ENCODE data around the gene CACNG4. TPM values are rescaled to one million over a fixed set of nuclear protein-coding genes. Genes with fewer than 3 reads are reported as not detected.

CACNG4 gene
- total RNA-seq, 1 donor from 2014 or later, result not detected

GRCh38 chr17:67055041-67055443, 90.5 kb downstream of the CACNG4 start:
- H3K4me3 ChIP-seq (ENCODE audit: low read depth, low read length), result no peak overlapping the region

DNA sequence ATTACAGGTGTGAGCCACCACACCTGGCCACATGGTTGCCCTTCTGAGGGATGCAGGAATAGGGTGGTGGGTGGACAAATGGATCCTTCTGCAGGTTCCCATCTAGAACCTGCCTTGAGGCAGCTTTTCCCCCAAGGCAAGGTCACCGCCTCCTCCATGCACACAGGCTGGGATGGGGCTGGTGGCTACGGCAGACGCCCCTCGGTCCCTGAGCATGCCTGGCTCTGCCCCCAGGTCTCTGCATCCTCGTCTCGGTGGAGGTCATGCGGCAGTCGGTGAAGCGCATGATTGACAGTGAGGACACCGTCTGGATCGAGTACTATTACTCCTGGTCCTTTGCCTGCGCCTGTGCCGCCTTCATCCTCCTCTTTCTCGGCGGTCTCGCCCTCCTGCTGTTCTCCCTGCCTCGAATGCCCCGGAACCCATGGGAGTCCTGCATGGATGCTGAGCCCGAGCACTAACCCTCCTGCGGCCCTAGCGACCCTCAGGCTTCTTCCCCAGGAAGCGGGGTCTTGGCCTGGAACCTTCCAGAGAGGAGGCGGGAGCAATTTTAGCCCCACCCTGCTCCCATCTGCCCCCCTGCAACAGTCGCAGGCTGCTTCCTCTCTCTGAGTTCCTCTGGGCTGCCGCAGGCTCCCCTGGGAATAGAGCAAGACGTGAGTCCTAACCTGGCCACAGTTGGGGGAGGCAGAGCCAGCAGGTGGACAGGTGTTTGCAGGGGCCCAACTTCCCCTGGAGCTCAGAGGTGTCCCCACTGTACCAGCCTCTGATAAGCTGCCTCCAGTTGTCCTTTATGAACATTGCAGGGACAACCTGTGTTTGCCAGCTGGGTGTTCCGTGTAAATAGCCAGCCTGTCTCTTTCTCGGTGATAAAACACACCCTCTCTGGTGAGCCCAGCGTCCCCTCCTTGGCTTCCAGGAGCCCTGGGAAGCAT, 91.6 kb downstream of the CACNG4 start:
- Histone ChIP-seq H3K4me3 (ENCODE audit: low read depth, low read length) (no peak overlapping the region), H3K36me3 (ENCODE audit: control insufficient read depth, insufficient read depth, low read length) (no peaks in the 10 kb centered on the region), H3K27me3 (ENCODE audit: control insufficient read depth, insufficient read depth, low read length) (no peaks in the 10 kb centered on the region)
- no peak for TF ChIP-seq CTCF (IDR thresholded peaks at IDR 0.05; ENCODE audit: insufficient read depth, low read length, severe bottlenecking)
- DNase-seq (ENCODE audit: low read depth), result no peak
- FAIRE-seq, result no peak

More at GRCh38 chr17:67055041-67055443, 90.5 kb downstream of the CACNG4 start:
- TF ChIP-seq CTCF (IDR thresholded peaks at IDR 0.05; ENCODE audit: insufficient read depth, low read length, severe bottlenecking), result no peak
- no peak for DNase-seq (ENCODE audit: low read depth)
- no peaks in the 10 kb centered on the region for H3K27me3 ChIP-seq (ENCODE audit: control insufficient read depth, insufficient read depth, low read length)
- no peaks in the 10 kb centered on the region for H3K36me3 ChIP-seq (ENCODE audit: control insufficient read depth, insufficient read depth, low read length)
- no peak for FAIRE-seq

DNA sequence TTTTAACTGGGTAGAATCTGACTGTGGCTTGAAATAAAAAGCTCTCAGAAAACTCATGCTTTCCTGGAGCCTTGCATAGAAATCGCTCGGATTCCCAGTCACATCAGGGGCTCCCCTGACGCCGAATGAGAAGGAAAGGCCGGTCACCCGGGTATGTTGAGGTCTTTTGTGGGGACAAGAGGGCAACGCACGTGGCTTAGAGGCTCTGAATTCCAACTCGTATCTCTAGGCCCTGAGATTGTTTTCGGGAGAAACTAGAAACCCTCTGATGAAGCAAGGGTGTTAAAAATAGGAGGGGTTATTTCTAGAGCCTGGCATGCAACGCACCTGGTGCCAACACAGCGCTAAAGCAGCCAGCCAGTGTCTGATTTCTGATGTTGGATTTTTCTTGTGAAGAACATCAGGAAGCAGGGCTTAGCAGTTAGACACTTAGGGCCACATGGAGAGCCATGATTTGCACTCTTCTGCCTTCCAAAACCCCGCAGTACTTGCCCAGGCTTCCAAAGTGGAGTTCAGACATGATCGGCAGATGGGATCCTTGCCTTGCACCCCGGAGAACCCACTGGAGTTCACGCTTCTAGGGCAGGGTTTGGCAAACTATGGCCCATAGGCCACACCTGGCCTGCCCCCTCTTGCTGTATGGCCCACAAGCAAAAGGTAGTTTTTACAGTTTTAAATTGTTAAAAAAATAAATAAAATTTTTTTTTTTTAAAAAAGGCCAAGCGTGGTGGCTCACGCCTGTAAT, 92.4 kb downstream of the CACNG4 start:
- TF ChIP-seq CTCF (IDR thresholded peaks at IDR 0.05; ENCODE audit: insufficient read depth, low read length, severe bottlenecking), result no peak
- no peak for FAIRE-seq
- Histone ChIP-seq H3K4me3 (ENCODE audit: low read depth, low read length) (no peak overlapping the region), H3K36me3 (ENCODE audit: control insufficient read depth, insufficient read depth, low read length) (no peaks in the 10 kb centered on the region), H3K27me3 (ENCODE audit: control insufficient read depth, insufficient read depth, low read length) (no peaks in the 10 kb centered on the region)
- DNase-seq (ENCODE audit: low read depth), result no peak

DNA sequence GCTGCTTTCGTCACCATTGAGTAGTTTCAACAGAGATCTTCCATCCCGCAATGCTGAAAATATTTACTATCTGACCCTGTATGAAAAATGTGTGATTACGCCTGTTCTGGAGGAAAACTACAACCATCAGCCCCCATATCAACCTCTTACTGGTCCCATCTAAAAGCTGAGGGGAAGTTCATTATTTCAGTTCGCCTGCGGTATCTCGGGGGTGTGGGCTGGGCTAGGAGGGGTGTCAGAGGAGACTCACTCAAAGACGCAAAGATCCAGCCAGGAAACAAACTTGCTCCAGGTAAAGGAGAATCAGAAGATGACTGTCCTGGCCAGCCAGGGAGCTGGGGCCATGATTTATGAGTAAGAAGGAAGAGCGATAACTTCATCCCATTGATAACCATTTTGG, 93.5 kb downstream of the CACNG4 start:
- Histone ChIP-seq H3K4me3 (ENCODE audit: low read depth, low read length) (no peak overlapping the region), H3K36me3 (ENCODE audit: control insufficient read depth, insufficient read depth, low read length) (no peaks in the 10 kb centered on the region), H3K27me3 (ENCODE audit: control insufficient read depth, insufficient read depth, low read length) (no peaks in the 10 kb centered on the region)
- FAIRE-seq, result no peak
- TF ChIP-seq CTCF (IDR thresholded peaks at IDR 0.05; ENCODE audit: insufficient read depth, low read length, severe bottlenecking), result no peak
- DNase-seq (ENCODE audit: low read depth), result no peak

DNA sequence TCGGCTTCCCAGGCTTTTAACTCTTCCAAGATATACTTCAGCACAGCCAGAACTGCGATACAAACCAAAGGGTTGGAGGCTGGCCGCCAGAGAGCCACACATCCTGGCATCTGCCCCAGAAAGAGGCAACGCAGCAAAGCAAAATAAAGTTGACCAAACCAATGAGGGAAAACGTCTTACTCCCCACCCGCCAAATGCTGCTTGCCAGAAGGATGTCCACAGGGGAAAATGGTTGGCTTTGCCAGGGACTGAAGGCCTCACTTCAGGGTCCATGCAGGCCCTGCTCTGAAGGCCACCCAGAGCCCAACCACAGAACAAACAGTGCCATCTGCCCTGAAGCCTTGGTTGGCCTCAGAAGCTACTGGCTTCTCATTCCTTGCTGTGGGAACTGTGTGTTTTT, 94.9 kb downstream of the CACNG4 start:
- Histone ChIP-seq H3K4me3 (ENCODE audit: low read depth, low read length) (no peak overlapping the region), H3K36me3 (ENCODE audit: control insufficient read depth, insufficient read depth, low read length) (no peaks in the 10 kb centered on the region), H3K27me3 (ENCODE audit: control insufficient read depth, insufficient read depth, low read length) (no peaks in the 10 kb centered on the region)
- no peak for FAIRE-seq
- TF ChIP-seq CTCF (IDR thresholded peaks at IDR 0.05; ENCODE audit: insufficient read depth, low read length, severe bottlenecking), result no peak
- DNase-seq (ENCODE audit: low read depth), result no peak
